GM12878 (cell line): ENCODE results near the gene THADA. TPM values are rescaled to one million over a fixed set of nuclear protein-coding genes. Genes with fewer than 3 reads are reported as not detected.

ENCODE experiments used
- ATAC-seq: fragments of 200-7000 bp; cut with Tn5 transposase; 3 replicates; pipeline ENCODE4 v1.9.1; 2020; ENCODE audit warnings: mild to moderate bottlenecking, moderate library complexity
- BruUV-seq: library from RNA; stranded (reverse); fragments of 400-500 nt; replicated peaks from 2 replicates; lab custom pipeline; 2021; lab: Mats Ljungman, UMichigan
- CTCF ChIA-PET: fragments of 300-600 bp; sonication (Branson Sonifier 250); formaldehyde crosslinking; extraction: SDS; loops from one replicate; lab custom pipeline; 2021; ENCODE audit warnings: inconsistent platforms; lab: Yijun Ruan, JAX
- POLR2A ChIA-PET: fragments of 350-600 bp; formaldehyde crosslinking; extraction: SDS; loops from one replicate; lab custom pipeline; 2021; ENCODE audit warnings: inconsistent platforms; lab: Charles Lee
- RAD21 ChIA-PET: fragments of 300-600 bp; sonication (Branson Sonifier 250); formaldehyde crosslinking; loops from one replicate; lab custom pipeline; 2023; ENCODE audit warnings: antibody characterized with exemption; ENCODE audit not compliant: unreplicated experiment; lab: Charles Lee
- SMC1A ChIA-PET: fragments of 300-600 bp; sonication (Branson Sonifier 250); formaldehyde crosslinking; loops from one replicate; lab custom pipeline; 2023; ENCODE audit not compliant: unreplicated experiment, uncharacterized antibody; lab: Charles Lee
- DNase-seq: peaks from one replicate; pipeline ENCODE4 v3.0.0-alpha.2; 2011; ENCODE audit warnings: low read depth, low spot score
- FAIRE-seq: peaks from 3 replicates; lab custom pipeline; 2011; peaks lifted over from hg19 to GRCh38; lab: Jason Lieb, UNC
- H2AFZ ChIP-seq: 2 replicates; pipeline ENCODE4 v1.6.0; 2011; ENCODE audit warnings: low read depth, low read length, control low read depth; ENCODE audit not compliant: control insufficient read depth
- H3K27ac ChIP-seq: 2 replicates; pipeline ENCODE4 v1.5.1; 2011; ENCODE audit warnings: control low read depth; ENCODE audit not compliant: control insufficient read depth, insufficient read depth
- H3K27me3 ChIP-seq, 2 experiments: replicated peaks in 1 of 2; 2 replicates each; pipeline versions ENCODE4 v1.6.0 to v1.6.1; 2011; ENCODE audit warnings: low read length in 1 of 2; ENCODE audit not compliant: control insufficient read depth in 2 of 2, insufficient read depth in 2 of 2
- H3K36me3 ChIP-seq, 2 experiments: 2 replicates each; pipeline ENCODE4 v1.5.1; 2011; ENCODE audit warnings: low read length in 1 of 2; ENCODE audit not compliant: control insufficient read depth in 2 of 2, insufficient read depth in 2 of 2
- H3K4me1 ChIP-seq: 2 replicates; pipeline ENCODE4 v1.6.1; 2011; ENCODE audit warnings: mild to moderate bottlenecking, low read length, moderate library complexity, mixed read lengths; ENCODE audit not compliant: control insufficient read depth, insufficient read depth
- H3K4me2 ChIP-seq: 2 replicates; pipeline ENCODE4 v1.6.0; 2011; ENCODE audit warnings: control low read depth; ENCODE audit not compliant: control insufficient read depth, insufficient read depth
- H3K4me3 ChIP-seq: fragments of 200-600 bp; sonication (generic); 2 replicates; pipeline ENCODE4 v1.5.1; 2016
- H3K79me2 ChIP-seq: 2 replicates; pipeline ENCODE4 v1.6.0; 2011; ENCODE audit warnings: low read length; ENCODE audit not compliant: control insufficient read depth, insufficient read depth
- H3K9ac ChIP-seq: 2 replicates; pipeline ENCODE4 v1.8.0; 2011; ENCODE audit warnings: low read length, control low read depth, mixed read lengths; ENCODE audit not compliant: control insufficient read depth, insufficient read depth
- H3K9me3 ChIP-seq: replicated peaks from 3 replicates; pipeline ENCODE4 v1.5.1; 2011; ENCODE audit warnings: mild to moderate bottlenecking, low read length; ENCODE audit not compliant: control insufficient read depth, insufficient read depth
- H4K20me1 ChIP-seq: 2 replicates; pipeline ENCODE4 v1.6.0; 2011; ENCODE audit not compliant: control insufficient read depth, insufficient read depth
- ATF3 ChIP-seq: IDR thresholded peaks from 2 replicates; pipeline ENCODE4 v1.6.1; 2011; ENCODE audit warnings: low read depth, mild to moderate bottlenecking, low read length, moderate library complexity, borderline replicate concordance; ENCODE audit errors: extremely low read depth
- ATF7 ChIP-seq: fragments of 450-650 bp; IDR thresholded peaks from 2 replicates; pipeline ENCODE4 v1.6.1; 2016; ENCODE audit warnings: low read depth, mild to moderate bottlenecking
- BRCA1 ChIP-seq: IDR thresholded peaks from 2 replicates; pipeline ENCODE4 v1.6.1; 2011; ENCODE audit warnings: low read depth, low read length, improper control_type of control experiment
- CHD4 ChIP-seq: fragments of 200-600 bp; sonication (generic); IDR thresholded peaks from 2 replicates; pipeline ENCODE4 v1.6.1; 2016; ENCODE audit warnings: mild to moderate bottlenecking
- EP300 ChIP-seq, 2 experiments: fragments of 150-350 bp in 1 of 2; IDR thresholded peaks; 2 replicates each; pipeline ENCODE4 v1.6.1; 2011 to 2012; ENCODE audit warnings: low read depth in 2 of 2, low read length in 2 of 2, borderline replicate concordance in 1 of 2, improper control_type of control experiment in 1 of 2, inconsistent platforms in 1 of 2; ENCODE audit not compliant: control insufficient read depth in 1 of 2
- EZH2 ChIP-seq: IDR thresholded peaks from 2 replicates; pipeline ENCODE4 v1.6.1; 2012; ENCODE audit warnings: low read depth, mild to moderate bottlenecking, control low read depth, inconsistent platforms, low read length, borderline replicate concordance; ENCODE audit not compliant: control insufficient read depth
- GATAD2B ChIP-seq: fragments of 450-650 bp; conservative IDR thresholded peaks from 2 replicates; pipeline ENCODE4 v1.6.1; 2017; ENCODE audit warnings: low read depth, mild to moderate bottlenecking, moderate library complexity
- NFYB ChIP-seq: IDR thresholded peaks from 2 replicates; pipeline ENCODE4 v1.6.1; 2011; ENCODE audit warnings: low read depth, mild to moderate bottlenecking, low read length, improper control_type of control experiment, moderate library complexity; ENCODE audit not compliant: insufficient read depth
- NRF1 ChIP-seq: conservative IDR thresholded peaks from 2 replicates; pipeline ENCODE4 v1.6.1; 2011; ENCODE audit warnings: mild to moderate bottlenecking, low read depth, low read length, improper control_type of control experiment
- PAX8 ChIP-seq: fragments of 450-650 bp; IDR thresholded peaks from 2 replicates; pipeline ENCODE4 v1.6.1; 2017; ENCODE audit warnings: mild to moderate bottlenecking, moderate library complexity
- POLR2AphosphoS2 ChIP-seq: IDR thresholded peaks from 2 replicates; pipeline ENCODE4 v1.6.1; 2011; ENCODE audit warnings: low read depth, mild to moderate bottlenecking, low read length, improper control_type of control experiment, moderate library complexity
- RAD51 ChIP-seq: fragments of 450-650 bp; IDR thresholded peaks from 2 replicates; pipeline ENCODE4 v1.6.1; 2016; ENCODE audit warnings: moderate library complexity, mild to moderate bottlenecking, inconsistent platforms
- RBBP5 ChIP-seq: fragments of 200-600 bp; sonication (generic); conservative IDR thresholded peaks from 2 replicates; pipeline ENCODE4 v1.6.1; 2016
- RCOR1 ChIP-seq: conservative IDR thresholded peaks from 2 replicates; pipeline ENCODE4 v1.6.1; 2012; ENCODE audit warnings: low read depth, low read length, improper control_type of control experiment
- SMAD1 ChIP-seq: fragments of 450-650 bp; IDR thresholded peaks from 2 replicates; pipeline ENCODE4 v1.6.1; 2018; ENCODE audit warnings: mild to moderate bottlenecking, low read depth; ENCODE audit not compliant: partially characterized antibody
- TARDBP ChIP-seq: IDR thresholded peaks from 2 replicates; pipeline ENCODE4 v1.6.1; 2016; ENCODE audit warnings: borderline replicate concordance
- TBL1XR1 ChIP-seq: IDR thresholded peaks from 2 replicates; pipeline ENCODE4 v1.6.1; 2012; ENCODE audit warnings: low read depth, low read length, improper control_type of control experiment
- WRNIP1 ChIP-seq: IDR thresholded peaks from 2 replicates; pipeline ENCODE4 v1.6.1; 2011; ENCODE audit warnings: low read depth, low read length, improper control_type of control experiment, borderline replicate concordance
- ZNF24 ChIP-seq: fragments of 450-650 bp; IDR thresholded peaks from 2 replicates; pipeline ENCODE4 v1.6.1; 2017; ENCODE audit warnings: antibody characterized with exemption, mild to moderate bottlenecking
- WGBS: methylation state at CpG from one replicate; pipeline ENCODE4 v1.1.6; 2016; ENCODE audit warnings: low lambda C conversion rate; ENCODE audit not compliant: insufficient replicate concordance, insufficient coverage; ENCODE audit errors: missing lambda C conversion rate; 5-methylcytosine and 5-hydroxymethylcytosine counted together
- in situ Hi-C: fragments of 300-500 bp; cut with MboI; formaldehyde crosslinking; loops from 9 replicates; pipeline ENCODE4 v1.14.3; 2018; ENCODE audit warnings: mixed read lengths
- intact Hi-C: fragments of 100-400 bp; cut with micrococcal nuclease; formaldehyde crosslinking; loops from one replicate; pipeline ENCODE4 v1.14.2; 2022; ENCODE audit not compliant: unreplicated experiment
- polyA plus RNA-seq, 11 experiments: library from polyadenylated mRNA; depleted of rRNA in 4 of 11; unstranded in 6 of 11; stranded (reverse) in 5 of 11; fragments of >200 nt; fragmentation: Nextera tagmentation in 4 of 11; fragmentation: Illumina TruSeq in 1 of 11; extraction: Ambion mirVana in 4 of 11; extraction: Trizol in 1 of 11; gene quantifications; 1 replicate in 1 of 11; 2 replicates in 10 of 11; pipeline versions ENCODE4 v1.2.1 to v1.2.3, GENCODE V29; 2011 to 2016; ENCODE audit warnings: inconsistent platforms in 2 of 11, missing spikeins in 2 of 11, low read depth in 1 of 11
- total RNA-seq, 4 experiments: library from RNA; depleted of rRNA in 3 of 4; stranded (reverse); fragments of >200 nt in 3 of 4; fragmentation: Illumina TruSeq in 1 of 4; extraction: Trizol in 1 of 4; gene quantifications; 2 replicates each; pipeline versions ENCODE4 v1.2.1 to v1.2.3, GENCODE V29; 2013 to 2021

The THADA gene
- total and polyA plus RNA-seq, 10 of the 15 experiments (the other 5 are each of a cell fraction or from before 2014, with no cell fraction given): 14.6 to 33.2 (median 23.2) TPM

- ATAC-seq: no peak
- ChIA-PET CTCF (interaction anchor here (0.9 to 2.6 kb wide), 7 partner anchors 9 to 141 kb away, joined by 3 to 9 read pairs (median 4); no protein-coding TSS in a partner anchor), RAD21 (interaction anchor here (1.6 to 2.3 kb wide), 3 partner anchors 32 to 141 kb away, joined by 5 to 6 read pairs (median 5); no protein-coding TSS in a partner anchor)
These were observed 225.7 kb downstream of the THADA start for GRCh38 chr2:43370146-43370545.

GRCh38 chr2:43368483-43369385 lies 227.1 kb downstream of the THADA start:
- no peak overlapping the region for H3K4me3 ChIP-seq
- H2AFZ ChIP-seq: no peak overlapping the region
- ATAC-seq (no peak), FAIRE-seq (no peak), DNase-seq (no peak)
- H3K9ac ChIP-seq: no peak overlapping the region
- intact Hi-C loops: no loop called here
- no TSS peak for BruUV-seq
- POLR2A ChIA-PET: no interaction called here
- CTCF ChIA-PET: no interaction called here
- RAD21 ChIA-PET: interaction anchor here (0.6 to 2.3 kb wide), 2 partner anchors 12 to 140 kb away, joined by 3 to 5 read pairs; no protein-coding TSS in a partner anchor
- H3K36me3 ChIP-seq: no peaks in the 10 kb centered on the region
- no peaks in the 10 kb centered on the region for H3K79me2 ChIP-seq
- in situ Hi-C loops: no loop called here
- no peak overlapping the region for H3K27ac ChIP-seq
- H4K20me1 ChIP-seq: no peaks in the 10 kb centered on the region
- H3K27me3 ChIP-seq: no peaks in the 10 kb centered on the region
- H3K4me2 ChIP-seq: no peak overlapping the region
- H3K4me1 ChIP-seq: peaks cover 5% of the 10 kb centered on the region
- SMC1A ChIA-PET: interaction anchor here (0.7 to 1.8 kb wide), 8 partner anchors 8 to 113 kb away, joined by 3 to 6 read pairs (median 4); no protein-coding TSS in a partner anchor
- 64% methylated on average over 5 of the region's 5 CpGs for WGBS
- H3K9me3 ChIP-seq: no peaks in the 10 kb centered on the region; the same call in 2 of the 3 replicates
- TF ChIP-seq TBL1XR1 (no peak), NFYB (no peak), ATF3 (no peak), SMAD1 (no peak), TARDBP (no peak), RBBP5 (no peak), BRCA1 (no peak), GATAD2B (no peak), EP300 (IDR thresholded peaks at IDR 0.05; ENCODE audit: borderline replicate concordance in 1 of 2, control insufficient read depth in 1 of 2, low read depth in 2 of 2, low read length in 2 of 2) (no peak), NRF1 (no peak), CHD4 (no peak), POLR2AphosphoS2 (no peak), RCOR1 (no peak)

More at GRCh38 chr2:43370146-43370545, 225.7 kb downstream of the THADA start:
- Histone ChIP-seq H3K36me3 (no peaks in the 10 kb centered on the region), H2AFZ (no peak overlapping the region), H3K27ac (no peak overlapping the region), H3K9me3 (no peaks in the 10 kb centered on the region; the same call in 2 of the 3 replicates), H3K79me2 (no peaks in the 10 kb centered on the region), H3K4me3 (no peak overlapping the region), H3K9ac (no peak overlapping the region), H3K4me2 (no peak overlapping the region), H3K27me3 (no peaks in the 10 kb centered on the region), H4K20me1 (no peaks in the 10 kb centered on the region), H3K4me1 (peaks cover 5% of the 10 kb centered on the region)
- no TSS peak for BruUV-seq
- FAIRE-seq: no peak
- ChIA-PET SMC1A (interaction anchor here (0.9 to 2.4 kb wide), 10 partner anchors 9 to 148 kb away, joined by 3 to 9 read pairs (median 4); no protein-coding TSS in a partner anchor), POLR2A (no interaction called here)
- in situ Hi-C loops (no loop called here), intact Hi-C loops (no loop called here)
- 100% methylated on average over 4 of the region's 4 CpGs for WGBS
- TF ChIP-seq ZNF24: no peak
- no peak for TF ChIP-seq WRNIP1
- TF ChIP-seq RAD51: no peak
- TF ChIP-seq PAX8: no peak
- TF ChIP-seq ATF7: no peak
- TF ChIP-seq EZH2: no peak
- DNase-seq: no peak
